Ishikawa (cell line): ENCODE data around the gene TMEM17.

Source experiments
- RAD21 ChIP-seq: IDR thresholded peaks from 2 replicates; pipeline ENCODE4 v1.6.1; 2012; ENCODE audit warnings: low read depth
- TAF1 ChIP-seq: IDR thresholded peaks from 2 replicates; pipeline ENCODE4 v1.6.1; 2012; ENCODE audit warnings: low read depth, mild to moderate bottlenecking
- TF ChIP-seq, protein P1 (sequence below): IDR thresholded peaks from 2 replicates; pipeline ENCODE4 v1.6.1; 2012; ENCODE audit warnings: low read depth, mild to moderate bottlenecking

DNA sequence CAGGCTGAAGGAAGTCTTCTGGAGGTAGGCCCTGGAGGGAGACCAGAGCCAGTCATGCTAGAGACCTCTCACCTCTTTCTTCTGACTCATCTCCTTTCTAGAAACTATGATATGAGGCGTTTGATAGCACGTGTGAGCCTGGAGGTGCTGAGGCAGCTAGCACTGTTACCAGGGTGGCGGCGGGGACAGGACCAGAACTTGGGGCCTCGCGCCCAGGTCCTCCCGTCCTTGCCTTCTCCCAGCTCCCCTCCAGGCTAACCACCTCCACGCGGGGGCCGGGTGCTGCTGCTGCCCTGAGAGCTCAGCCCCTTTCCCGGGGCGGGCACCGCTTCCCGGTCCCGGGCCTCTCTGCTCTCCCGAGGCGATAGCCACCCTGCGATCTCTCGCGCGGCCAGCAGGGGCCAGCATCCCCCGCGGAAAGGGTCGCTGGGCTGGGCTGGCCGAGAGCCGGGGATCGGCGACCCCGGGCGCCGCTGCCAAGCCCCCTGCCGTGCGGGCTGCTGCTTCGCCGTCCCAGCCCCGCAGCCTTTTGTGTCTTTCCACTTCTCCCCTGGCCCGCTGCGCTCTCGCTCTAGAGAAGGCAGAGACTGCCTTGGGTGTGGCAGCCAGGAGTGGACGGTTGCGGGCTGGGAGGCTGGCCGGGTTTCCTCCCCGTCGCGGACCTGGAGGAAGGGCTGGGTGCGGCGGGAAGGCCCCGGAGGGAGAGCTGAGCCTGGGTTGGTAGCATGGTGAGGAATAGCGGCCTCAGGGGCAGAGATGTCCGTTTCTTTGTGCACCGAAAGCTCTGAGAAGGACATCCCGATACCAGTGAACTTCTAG is 49.1 kb downstream of the TMEM17 start:
- peak; percentile 90 for TF ChIP-seq RAD21
- TF ChIP-seq, protein P1, sequence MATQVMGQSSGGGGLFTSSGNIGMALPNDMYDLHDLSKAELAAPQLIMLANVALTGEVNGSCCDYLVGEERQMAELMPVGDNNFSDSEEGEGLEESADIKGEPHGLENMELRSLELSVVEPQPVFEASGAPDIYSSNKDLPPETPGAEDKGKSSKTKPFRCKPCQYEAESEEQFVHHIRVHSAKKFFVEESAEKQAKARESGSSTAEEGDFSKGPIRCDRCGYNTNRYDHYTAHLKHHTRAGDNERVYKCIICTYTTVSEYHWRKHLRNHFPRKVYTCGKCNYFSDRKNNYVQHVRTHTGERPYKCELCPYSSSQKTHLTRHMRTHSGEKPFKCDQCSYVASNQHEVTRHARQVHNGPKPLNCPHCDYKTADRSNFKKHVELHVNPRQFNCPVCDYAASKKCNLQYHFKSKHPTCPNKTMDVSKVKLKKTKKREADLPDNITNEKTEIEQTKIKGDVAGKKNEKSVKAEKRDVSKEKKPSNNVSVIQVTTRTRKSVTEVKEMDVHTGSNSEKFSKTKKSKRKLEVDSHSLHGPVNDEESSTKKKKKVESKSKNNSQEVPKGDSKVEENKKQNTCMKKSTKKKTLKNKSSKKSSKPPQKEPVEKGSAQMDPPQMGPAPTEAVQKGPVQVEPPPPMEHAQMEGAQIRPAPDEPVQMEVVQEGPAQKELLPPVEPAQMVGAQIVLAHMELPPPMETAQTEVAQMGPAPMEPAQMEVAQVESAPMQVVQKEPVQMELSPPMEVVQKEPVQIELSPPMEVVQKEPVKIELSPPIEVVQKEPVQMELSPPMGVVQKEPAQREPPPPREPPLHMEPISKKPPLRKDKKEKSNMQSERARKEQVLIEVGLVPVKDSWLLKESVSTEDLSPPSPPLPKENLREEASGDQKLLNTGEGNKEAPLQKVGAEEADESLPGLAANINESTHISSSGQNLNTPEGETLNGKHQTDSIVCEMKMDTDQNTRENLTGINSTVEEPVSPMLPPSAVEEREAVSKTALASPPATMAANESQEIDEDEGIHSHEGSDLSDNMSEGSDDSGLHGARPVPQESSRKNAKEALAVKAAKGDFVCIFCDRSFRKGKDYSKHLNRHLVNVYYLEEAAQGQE = no peak
- no peak for TF ChIP-seq TAF1
